Keratinocyte (primary cell): Measurements from ENCODE around the gene ATXN3L. TPM values are rescaled to one million over a fixed set of nuclear protein-coding genes. Genes with fewer than 3 reads are reported as not detected.

Experiments
- DNase-seq: peaks from one replicate; pipeline ENCODE4 v3.0.0-alpha.2; 2011; ENCODE audit warnings: low read depth, missing footprints, low spot score
- FAIRE-seq: peaks from 2 replicates; lab custom pipeline; 2011; peaks lifted over from hg19 to GRCh38; lab: Jason Lieb, UNC
- H2AFZ ChIP-seq: 2 replicates; pipeline ENCODE4 v1.6.0; 2012; ENCODE audit warnings: low read length, control low read depth, inconsistent platforms; ENCODE audit not compliant: control insufficient read depth
- H3K27ac ChIP-seq: 2 replicates; pipeline ENCODE4 v1.5.1; 2011; ENCODE audit warnings: low read length; ENCODE audit not compliant: control insufficient read depth, insufficient read depth
- H3K27me3 ChIP-seq: 3 replicates; pipeline ENCODE4 v1.6.0; 2011; ENCODE audit warnings: low read length; ENCODE audit not compliant: control insufficient read depth, insufficient read depth; ENCODE audit errors: extremely low read depth
- H3K36me3 ChIP-seq, 2 experiments: 2 replicates in 1 of 2; 3 replicates in 1 of 2; pipeline ENCODE4 v1.5.1; 2011; ENCODE audit warnings: low read length in 2 of 2, mild to moderate bottlenecking in 1 of 2; ENCODE audit not compliant: control insufficient read depth in 2 of 2, insufficient read depth in 2 of 2; ENCODE audit errors: extremely low read depth in 1 of 2
- H3K4me1 ChIP-seq: 3 replicates; pipeline ENCODE4 v1.5.1; 2011; ENCODE audit warnings: low read length; ENCODE audit not compliant: control insufficient read depth, insufficient read depth; ENCODE audit errors: extremely low read depth
- H3K4me2 ChIP-seq: 3 replicates; pipeline ENCODE4 v1.6.0; 2011; ENCODE audit warnings: low read depth, low read length; ENCODE audit not compliant: control insufficient read depth, insufficient read depth; ENCODE audit errors: extremely low read depth
- H3K4me3 ChIP-seq, 3 experiments: fragments of 200-600 bp in 1 of 3; sonication (generic) in 1 of 3; 2 replicates in 2 of 3; 3 replicates in 1 of 3; pipeline ENCODE4 v1.5.1; 2011 to 2016; ENCODE audit warnings: low read length in 3 of 3, mild to moderate bottlenecking in 3 of 3, control low read depth in 2 of 3, inconsistent platforms in 1 of 3, low read depth in 1 of 3, mixed read lengths in 1 of 3, mixed run types in 1 of 3, moderate library complexity in 1 of 3; ENCODE audit not compliant: control insufficient read depth in 2 of 3, insufficient read depth in 2 of 3; ENCODE audit errors: extremely low read depth in 1 of 3
- H3K79me2 ChIP-seq: 2 replicates; pipeline ENCODE4 v1.6.0; 2012; ENCODE audit warnings: low read length; ENCODE audit not compliant: control insufficient read depth, insufficient read depth
- H3K9ac ChIP-seq: 3 replicates; pipeline ENCODE4 v1.6.0; 2011; ENCODE audit warnings: low read length; ENCODE audit not compliant: control insufficient read depth, insufficient read depth; ENCODE audit errors: extremely low read depth
- H3K9me1 ChIP-seq: 3 replicates; pipeline ENCODE4 v1.6.0; 2011; ENCODE audit warnings: low read length; ENCODE audit not compliant: control insufficient read depth, insufficient read depth; ENCODE audit errors: extremely low read depth
- H3K9me3 ChIP-seq: 2 replicates; pipeline ENCODE4 v1.5.1; 2012; ENCODE audit warnings: low read depth, low read length; ENCODE audit not compliant: control insufficient read depth
- H4K20me1 ChIP-seq: 3 replicates; pipeline ENCODE4 v1.6.0; 2011; ENCODE audit warnings: low read length; ENCODE audit not compliant: control insufficient read depth, insufficient read depth; ENCODE audit errors: extremely low read depth
- CTCF ChIP-seq, 3 experiments: IDR thresholded peaks in 1 of 3; conservative IDR thresholded peaks in 1 of 3; optimal IDR thresholded peaks in 1 of 3; 2 replicates in 2 of 3; 3 replicates in 1 of 3; pipeline versions ENCODE3 to v1.5.1; 2011; ENCODE audit warnings: low read length in 3 of 3, mild to moderate bottlenecking in 3 of 3, moderate library complexity in 2 of 3, control low read depth in 1 of 3, inconsistent platforms in 1 of 3; ENCODE audit not compliant: insufficient read depth in 2 of 3; ENCODE audit errors: extremely low read depth in 1 of 3
- EZH2 ChIP-seq: IDR thresholded peaks from one replicate; pipeline ENCODE4 v1.6.1; 2012; ENCODE audit warnings: inconsistent platforms, mild to moderate bottlenecking, low read length, moderate library complexity
- dilution Hi-C: fragments of 300-500 bp; cut with MboI; formaldehyde crosslinking; loops from one replicate; pipeline ENCODE4 v1.7.0; 2020; ENCODE audit warnings: low sequenced_read_pairs; ENCODE audit not compliant: extremely low pct_ligation_motif_present
- polyA plus RNA-seq, 5 experiments: library from polyadenylated mRNA; depleted of rRNA in 3 of 5; stranded (reverse) in 3 of 5; stranded (forward) in 1 of 5; unstranded in 1 of 5; fragments of >200 nt; gene quantifications; 1 replicate in 1 of 5; 2 replicates in 3 of 5; 3 replicates in 1 of 5; pipeline versions ENCODE4 v1.2.1 to v1.2.3, GENCODE V29; 2011 to 2012; ENCODE audit warnings: missing spikeins in 2 of 5, low read depth in 1 of 5, low replicate concordance in 1 of 5

The ATXN3L gene
- polyA plus RNA-seq, 1 donor (not counting 4 experiments of a cell fraction or from before 2014, with no cell fraction given), result not detected

- H2AFZ ChIP-seq, result no peak overlapping the region
- dilution Hi-C loops, result no loop called here
- TF ChIP-seq EZH2 (no peak), CTCF (optimal IDR thresholded peaks at IDR 0.05 in 1 of 3, IDR thresholded peaks at IDR 0.05 in 1 of 3, conservative IDR thresholded peaks at IDR 0.05 in 1 of 3; ENCODE audit: extremely low read depth in 1 of 3, insufficient read depth in 2 of 3, low read length in 3 of 3) (no peak)
- FAIRE-seq (no peak), DNase-seq (no peak)
- H3K4me2 ChIP-seq, result no peak overlapping the region
- H3K36me3 ChIP-seq, result no peaks in the 10 kb centered on the region
- no peak overlapping the region for H3K4me3 ChIP-seq
- H3K27me3 ChIP-seq, result no peaks in the 10 kb centered on the region
- H3K79me2 ChIP-seq, result no peaks in the 10 kb centered on the region
- H3K27ac ChIP-seq, result no peak overlapping the region
- no peaks in the 10 kb centered on the region for H3K9me3 ChIP-seq
- H3K9ac ChIP-seq, result no peak overlapping the region
- no peaks in the 10 kb centered on the region for H3K9me1 ChIP-seq
- peaks cover 6% of the 10 kb centered on the region for H3K4me1 ChIP-seq
- no peaks in the 10 kb centered on the region for H4K20me1 ChIP-seq
These were observed 19.2 kb upstream of the ATXN3L start for GRCh38 chrX:13338996-13339515.

GRCh38 chrX:13334491-13334890, 14.6 kb upstream of the ATXN3L start:
- dilution Hi-C loops, result no loop called here
- Histone ChIP-seq H3K4me2 (no peak overlapping the region), H3K9me3 (no peaks in the 10 kb centered on the region), H3K27me3 (no peaks in the 10 kb centered on the region), H3K27ac (no peak overlapping the region), H3K9ac (no peak overlapping the region), H4K20me1 (no peaks in the 10 kb centered on the region), H3K4me3 (no peak overlapping the region), H3K4me1 (peaks cover 7% of the 10 kb centered on the region), H3K36me3 (no peaks in the 10 kb centered on the region), H3K79me2 (no peaks in the 10 kb centered on the region), H2AFZ (no peak overlapping the region), H3K9me1 (no peaks in the 10 kb centered on the region)
- TF ChIP-seq CTCF (optimal IDR thresholded peaks at IDR 0.05 in 1 of 3, IDR thresholded peaks at IDR 0.05 in 1 of 3, conservative IDR thresholded peaks at IDR 0.05 in 1 of 3; ENCODE audit: extremely low read depth in 1 of 3, insufficient read depth in 2 of 3, low read length in 3 of 3) (no peak), EZH2 (no peak)
- no peak for DNase-seq
- FAIRE-seq, result no peak
